Measurements from ENCODE around the gene NUP210.

GRCh38 chr3:13404626-13405452 lies 15.3 kb downstream of the NUP210 start:
- no peak for TF ChIP-seq CTCF (IDR thresholded peaks at IDR 0.05; ENCODE audit: extremely low read depth in 1 of 2, insufficient read depth in 1 of 2, low read depth in 1 of 2, low read length in 2 of 2)
- TF ChIP-seq POLR2A (IDR thresholded peaks at IDR 0.05; ENCODE audit: low read depth, low read length) = no peak
- TF ChIP-seq POLR2AphosphoS5 (IDR thresholded peaks at IDR 0.05; ENCODE audit: insufficient read depth, low read depth, low read length) = no peak
- no peak for TF ChIP-seq MAX (IDR thresholded peaks at IDR 0.05; ENCODE audit: insufficient read depth, insufficient read length)
- no peak for TF ChIP-seq GATA2 (IDR thresholded peaks at IDR 0.05; ENCODE audit: insufficient read depth, insufficient read length, low read depth, low read length)
- TF ChIP-seq EZH2 (IDR thresholded peaks at IDR 0.05; ENCODE audit: borderline replicate concordance, low read depth, low read length, severe bottlenecking) = no peak

Measured in endothelial cell of umbilical vein (primary cell).